GM03348 (cell line): ENCODE measurements around the gene MYO9A.
A peak's percentile ranks its signal among the peaks of the same experiment; 100 is the strongest.

Experiments used
- DNase-seq: peaks from one replicate; pipeline ENCODE4 v3.0.0; 2012; ENCODE audit warnings: low spot score

Gene MYO9A

GRCh38 chr15:71957026-71957425 lies 160.9 kb downstream of the MYO9A start:
- no peak for DNase-seq

- no peak for DNase-seq
Measured at GRCh38 chr15:71951134-71951533, 166.8 kb downstream of the MYO9A start.

GRCh38 chr15:71945012-71945411 lies 172.9 kb downstream of the MYO9A start:
- DNase-seq: peak; percentile 3

DNA sequence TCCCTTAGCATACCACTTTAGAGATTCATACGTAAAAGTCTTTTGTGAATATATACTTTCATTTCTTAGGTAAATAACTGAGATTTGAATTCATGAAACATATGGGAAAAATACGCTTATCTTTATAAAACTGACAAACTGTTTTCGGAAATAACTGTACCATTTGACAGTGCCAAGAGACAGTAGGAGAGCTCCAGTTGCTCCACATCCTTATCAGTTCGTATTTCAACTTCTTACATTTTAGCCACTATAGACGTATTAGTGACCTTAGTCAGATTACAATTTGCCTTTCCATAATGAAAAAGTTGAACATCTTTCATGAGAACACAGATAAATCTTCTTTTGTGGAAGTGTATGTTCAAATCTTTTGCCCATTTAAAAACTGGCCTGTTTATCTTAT lies 174.1 kb downstream of the MYO9A start:
- DNase-seq: no peak

- DNase-seq: no peak
Measured at GRCh38 chr15:71939981-71940588, 177.9 kb downstream of the MYO9A start.

DNA sequence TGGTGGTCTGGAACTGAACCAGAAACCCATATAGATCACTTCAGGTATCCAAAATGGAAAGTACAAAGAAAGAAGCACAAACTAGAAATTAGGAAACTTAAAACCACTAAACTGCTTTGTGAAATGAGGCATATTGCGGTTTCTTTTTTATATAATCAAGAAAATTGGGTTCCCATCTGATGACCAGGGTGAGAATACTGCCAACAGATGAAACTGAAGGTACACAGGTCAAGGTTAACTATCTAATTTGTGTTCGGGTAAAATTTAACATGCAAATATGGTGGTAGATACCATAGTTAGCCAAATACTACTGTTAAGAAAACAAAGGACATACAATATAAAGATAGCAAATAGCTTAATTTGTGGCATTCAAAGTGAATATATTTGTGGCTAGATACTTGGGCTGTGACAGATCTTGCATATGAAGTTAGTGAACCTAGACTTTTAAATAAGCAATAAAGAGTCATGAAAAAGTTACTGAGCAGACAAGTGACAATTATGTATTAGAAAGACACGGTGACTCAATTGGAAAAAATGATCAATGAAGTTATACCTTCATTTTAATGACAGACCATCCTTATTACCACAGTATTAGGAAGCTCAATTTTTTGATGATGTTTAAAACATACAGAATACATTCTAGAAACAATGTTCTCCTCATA lies 180.2 kb downstream of the MYO9A start:
- no peak for DNase-seq

DNA sequence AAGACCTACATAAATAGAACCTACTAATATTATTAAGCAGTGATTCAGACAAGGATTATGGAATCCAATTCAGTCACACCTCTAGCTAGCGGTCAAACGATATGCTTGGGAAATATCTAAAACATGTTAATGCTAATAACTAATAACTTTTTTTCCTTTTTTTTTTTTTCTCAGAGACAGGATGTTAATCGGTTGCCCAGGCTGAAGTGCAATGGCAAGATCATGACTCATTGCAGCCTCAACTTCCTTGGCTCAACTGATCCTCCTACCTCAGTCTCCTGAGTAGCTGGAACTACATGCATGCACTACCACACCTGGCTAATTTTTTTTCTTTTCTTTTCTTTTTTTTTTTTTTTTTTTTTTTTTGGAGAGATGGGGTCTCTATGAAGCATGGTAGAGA lies 183.5 kb downstream of the MYO9A start:
- no peak for DNase-seq

DNA sequence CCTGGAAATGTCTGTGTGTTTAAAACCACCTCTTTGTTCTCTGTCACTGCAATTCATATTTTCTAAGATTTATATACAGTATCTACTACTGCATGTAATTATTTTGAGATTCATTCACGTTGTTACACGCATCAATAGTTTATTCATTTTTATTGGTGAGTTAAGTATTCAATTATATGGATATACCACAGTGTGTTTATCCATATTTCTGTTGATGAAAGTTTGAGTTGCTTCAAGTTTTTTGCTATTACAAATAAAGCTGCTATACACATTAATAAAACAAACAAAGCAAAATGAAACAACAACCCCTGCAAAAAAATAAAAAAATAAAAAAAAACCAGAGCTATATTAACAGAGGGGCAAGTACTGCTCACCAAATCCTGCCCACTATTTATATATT lies 185.3 kb downstream of the MYO9A start:
- DNase-seq: no peak

- no peak for DNase-seq
Measured at GRCh38 chr15:71931261-71931660, 186.7 kb downstream of the MYO9A start.

DNA sequence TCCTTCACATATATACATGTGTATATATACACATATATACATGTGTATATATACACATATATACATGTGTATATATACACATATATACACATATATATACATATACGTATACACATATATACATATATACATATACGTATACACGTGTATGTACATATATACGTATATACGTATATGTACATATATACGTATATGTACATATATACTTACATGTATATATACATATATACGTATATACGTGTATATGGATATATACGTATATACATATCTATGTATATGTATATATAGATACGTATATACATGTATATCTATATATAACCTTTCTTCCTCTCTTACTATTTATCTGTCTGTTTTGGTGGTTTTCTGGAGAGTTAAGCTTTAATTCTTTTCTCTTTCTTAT lies 192.8 kb downstream of the MYO9A start:
- no peak for DNase-seq

DNA sequence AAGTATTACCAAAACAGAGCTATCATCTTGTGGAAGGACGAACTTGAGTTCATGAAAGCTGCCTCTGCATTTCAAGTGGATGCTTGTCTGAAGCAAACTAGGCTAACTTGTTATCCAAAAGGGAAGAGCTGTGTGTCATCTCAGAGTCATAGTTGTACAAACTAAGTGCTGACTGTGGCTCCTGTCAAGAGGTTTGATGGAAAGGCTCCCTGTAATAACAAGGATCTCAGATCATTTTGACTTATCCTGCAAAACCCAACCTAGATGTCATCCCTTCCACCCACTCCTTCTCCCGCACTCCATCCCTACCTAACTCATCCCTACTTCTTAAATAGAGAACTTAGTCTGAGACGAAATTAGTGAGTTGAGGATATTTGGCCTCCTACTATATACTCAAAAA lies 196.8 kb downstream of the MYO9A start:
- no peak for DNase-seq

DNA sequence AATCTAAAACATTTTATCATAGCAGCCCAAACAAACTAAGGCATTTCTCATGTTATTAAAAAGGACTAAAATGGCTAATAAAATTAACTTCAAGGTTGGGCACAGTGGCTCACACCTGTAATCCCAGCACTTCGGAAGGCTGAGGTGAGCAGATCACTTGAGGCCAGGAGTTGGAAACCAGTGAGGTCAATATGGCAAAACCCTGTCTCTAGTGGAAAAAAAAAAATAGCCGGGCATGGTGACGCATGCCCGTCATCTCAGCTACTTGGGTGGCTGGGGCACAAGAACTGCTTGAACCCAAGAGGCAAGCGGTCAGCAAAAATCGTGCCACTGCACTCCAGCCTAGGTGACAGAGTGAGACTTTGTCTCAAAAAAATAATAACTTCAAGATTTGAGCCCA lies 197.4 kb downstream of the MYO9A start:
- no peak for DNase-seq

GRCh38 chr15:71916834-71917233 lies 201.1 kb downstream of the MYO9A start:
- DNase-seq: no peak

DNA sequence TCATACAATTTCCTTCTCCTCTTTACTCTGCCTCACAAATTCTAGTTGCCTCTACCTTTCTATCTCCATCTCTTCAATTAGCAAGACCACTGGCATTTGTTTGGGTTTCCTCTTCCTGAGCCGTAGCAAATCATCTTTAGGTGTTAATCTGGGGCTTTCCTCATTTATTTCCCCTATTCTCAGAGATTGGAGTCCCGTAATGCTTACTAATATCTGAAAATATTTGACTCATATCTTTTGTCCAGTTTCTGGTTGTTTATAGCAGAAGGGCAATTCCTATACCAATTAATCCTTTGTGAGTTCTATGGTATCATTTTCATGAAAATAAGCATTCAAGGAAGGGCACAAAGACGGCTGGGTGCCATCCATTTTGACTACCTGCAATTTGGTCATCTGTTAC lies 203.9 kb downstream of the MYO9A start:
- DNase-seq: no peak

- DNase-seq: no peak
Measured at GRCh38 chr15:71899674-71900073, 218.3 kb downstream of the MYO9A start.

GRCh38 chr15:71893691-71894090 lies 224.3 kb downstream of the MYO9A start:
- peak; percentile 25 for DNase-seq

- no peak for DNase-seq
Measured at GRCh38 chr15:71892335-71892734, 225.6 kb downstream of the MYO9A start.

GRCh38 chr15:71891026-71891425 lies 226.9 kb downstream of the MYO9A start:
- no peak for DNase-seq

DNA sequence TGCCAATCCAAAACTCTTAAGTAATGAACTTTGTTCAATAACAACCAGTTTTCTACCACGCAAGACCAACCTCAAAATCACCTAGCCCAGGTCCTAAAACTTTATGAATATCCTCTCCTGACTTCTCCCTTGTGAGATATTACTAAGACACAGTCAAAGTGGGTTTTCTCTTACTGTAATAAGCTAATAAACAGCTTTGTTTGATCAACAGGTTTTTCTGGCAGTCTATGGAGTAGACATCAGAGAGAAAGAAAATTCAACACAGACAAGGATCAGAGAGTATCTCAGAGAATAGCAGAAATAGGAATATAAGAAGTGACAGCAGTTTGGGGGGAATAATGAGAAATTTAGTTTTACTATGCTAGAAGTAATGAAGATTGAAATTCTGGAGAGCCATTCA lies 228.0 kb downstream of the MYO9A start:
- no peak for DNase-seq

DNA sequence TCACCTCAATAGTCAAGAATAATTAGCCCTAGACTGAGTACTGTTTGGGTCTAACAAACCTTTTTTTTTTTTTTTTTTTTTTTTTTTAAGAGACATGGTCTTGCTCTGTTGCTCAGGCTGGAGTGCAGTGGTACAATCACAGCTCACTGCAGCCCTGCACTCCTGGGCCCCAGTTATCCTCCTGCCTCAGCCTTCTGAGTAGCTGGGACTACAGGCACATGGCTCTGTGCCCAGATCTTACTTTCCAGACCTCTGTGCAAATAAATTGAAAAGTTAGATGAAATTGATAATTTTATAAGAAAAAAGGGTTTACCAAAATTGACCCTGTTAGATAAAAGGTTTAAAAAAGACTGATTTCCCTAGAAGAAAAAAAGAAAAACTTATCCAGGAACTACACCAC lies 228.6 kb downstream of the MYO9A start:
- DNase-seq: no peak

GRCh38 chr15:71888797-71889196 lies 229.2 kb downstream of the MYO9A start:
- DNase-seq: no peak

- no peak for DNase-seq
Measured at GRCh38 chr15:71885390-71885789, 232.6 kb downstream of the MYO9A start.

DNA sequence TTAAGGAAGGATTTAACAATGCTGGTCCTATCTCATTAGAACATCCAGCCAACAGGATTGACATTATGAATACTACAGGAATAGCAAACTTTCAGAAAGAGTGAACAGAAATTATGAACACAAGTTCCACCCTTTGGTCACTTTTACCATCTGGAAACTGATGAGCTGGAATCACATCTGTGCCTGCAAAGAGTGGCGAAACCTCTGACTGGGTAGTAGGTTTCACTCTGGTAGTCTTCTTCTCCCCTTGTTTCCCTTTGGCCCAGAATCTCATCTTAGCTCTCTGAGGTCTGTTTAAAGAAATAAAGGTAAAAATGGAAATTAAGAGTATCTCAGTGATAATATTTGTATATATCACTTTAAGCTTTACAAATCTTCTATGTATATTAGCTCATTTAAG lies 234.5 kb downstream of the MYO9A start:
- DNase-seq: no peak

- no peak for DNase-seq
Measured at GRCh38 chr15:71880276-71880675, 237.7 kb downstream of the MYO9A start.
